Measurements from ENCODE around the gene TLX3.

Gene TLX3

GRCh38 chr5:171306166-171306565 lies 2.9 kb upstream of the TLX3 start:
- DNase-seq (ENCODE audit: low read depth): no peak

DNA sequence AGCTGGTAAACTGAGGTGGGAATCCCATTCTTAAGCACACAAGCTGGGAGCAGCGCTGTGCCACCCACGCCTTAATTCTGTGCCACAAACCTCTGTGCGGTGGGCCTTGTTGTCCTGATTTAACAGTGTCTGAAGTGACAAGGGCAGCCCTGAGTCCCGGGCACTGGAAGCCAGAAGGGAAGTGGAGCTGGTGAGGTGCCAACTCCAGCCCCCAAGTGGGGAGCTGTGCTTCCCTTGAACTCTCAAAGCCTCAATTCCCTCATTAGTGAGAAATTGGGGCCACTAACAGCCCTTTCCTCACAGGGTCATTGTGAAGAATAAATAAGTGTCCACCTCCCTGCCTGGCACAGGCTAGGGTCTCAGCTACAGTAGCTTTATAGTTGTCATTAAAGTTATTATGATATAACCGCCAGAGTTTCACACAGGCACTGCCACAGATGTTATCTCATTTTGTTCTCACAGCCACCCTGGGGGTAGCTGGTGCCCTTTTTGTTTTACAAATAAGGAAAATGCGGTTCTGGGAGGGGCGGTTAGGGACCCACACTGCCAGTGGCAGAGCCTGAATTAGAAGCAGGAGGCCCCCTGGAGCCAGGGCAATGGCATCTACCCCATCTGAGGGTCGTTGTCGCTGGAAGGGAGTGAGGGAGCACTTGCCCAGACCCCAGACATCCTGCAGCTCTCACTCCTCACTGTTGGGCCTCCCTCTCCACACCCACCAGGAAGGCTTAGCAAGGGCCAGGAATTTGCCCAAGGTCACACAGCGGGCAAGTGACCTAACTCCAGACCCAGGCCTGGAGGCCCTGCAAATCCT lies 2.1 kb upstream of the TLX3 start:
- DNase-seq (ENCODE audit: low read depth): no peak

DNA sequence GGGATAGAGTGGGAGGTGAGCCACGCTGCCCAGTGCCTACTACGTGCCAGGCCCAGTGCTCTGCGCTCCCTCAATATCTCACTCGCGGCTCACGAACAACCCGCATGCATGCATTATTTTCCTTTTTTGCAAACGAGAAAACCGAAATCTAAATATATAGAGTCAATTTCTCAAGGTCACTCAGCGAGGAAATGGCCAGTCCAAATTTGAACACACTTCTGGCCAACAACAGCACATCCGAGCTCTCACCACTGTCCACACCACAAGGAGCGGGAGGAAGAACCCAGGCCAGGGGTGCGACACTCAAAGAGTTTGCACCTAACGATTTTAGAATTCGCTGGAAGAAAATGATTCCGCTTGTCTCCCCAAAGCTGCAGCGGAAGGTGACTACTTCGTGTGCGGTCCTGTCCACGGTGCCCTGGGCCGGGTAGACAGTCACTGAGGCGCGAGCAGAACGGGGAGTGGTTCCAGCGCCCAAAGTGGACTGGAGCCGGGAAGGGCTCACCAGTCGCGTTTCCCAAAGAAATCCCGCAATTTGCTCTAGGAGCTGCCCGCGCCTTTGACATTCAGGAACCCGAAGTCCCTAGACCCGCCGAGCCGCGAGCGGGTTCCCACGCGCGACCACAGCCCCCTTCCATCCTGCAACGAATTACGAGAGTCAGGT lies 1.1 kb upstream of the TLX3 start:
- no peak for DNase-seq (ENCODE audit: low read depth)

- DNase-seq (ENCODE audit: low read depth): no peak
Observed at GRCh38 chr5:171309276-171310211, 496 bp downstream of the TLX3 start.

DNA sequence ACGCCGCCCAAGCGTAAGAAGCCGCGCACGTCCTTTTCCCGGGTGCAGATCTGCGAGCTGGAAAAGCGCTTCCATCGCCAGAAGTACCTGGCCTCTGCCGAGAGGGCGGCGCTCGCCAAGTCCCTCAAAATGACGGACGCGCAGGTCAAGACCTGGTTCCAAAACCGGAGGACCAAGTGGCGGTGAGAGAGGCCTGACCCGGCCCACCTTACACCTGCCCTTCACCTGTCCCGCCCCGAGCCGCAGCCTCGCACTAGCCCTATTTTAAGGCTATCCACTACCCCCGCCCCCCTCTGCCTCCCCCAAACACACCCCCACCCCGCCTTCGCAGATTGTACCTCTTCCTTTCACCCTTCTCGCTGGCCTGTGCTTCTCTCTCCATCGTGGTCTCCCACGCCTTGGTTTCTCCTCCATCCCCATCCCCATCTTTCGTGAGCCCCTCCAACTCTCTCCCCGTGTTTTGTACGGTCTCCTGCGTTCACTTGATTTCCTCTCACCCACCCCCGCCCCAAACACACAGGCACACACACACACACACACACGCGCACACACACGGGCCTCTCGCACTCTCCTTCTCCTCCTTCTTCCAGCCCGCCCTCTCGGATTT lies 1.3 kb downstream of the TLX3 start:
- DNase-seq (ENCODE audit: low read depth): no peak

DNA sequence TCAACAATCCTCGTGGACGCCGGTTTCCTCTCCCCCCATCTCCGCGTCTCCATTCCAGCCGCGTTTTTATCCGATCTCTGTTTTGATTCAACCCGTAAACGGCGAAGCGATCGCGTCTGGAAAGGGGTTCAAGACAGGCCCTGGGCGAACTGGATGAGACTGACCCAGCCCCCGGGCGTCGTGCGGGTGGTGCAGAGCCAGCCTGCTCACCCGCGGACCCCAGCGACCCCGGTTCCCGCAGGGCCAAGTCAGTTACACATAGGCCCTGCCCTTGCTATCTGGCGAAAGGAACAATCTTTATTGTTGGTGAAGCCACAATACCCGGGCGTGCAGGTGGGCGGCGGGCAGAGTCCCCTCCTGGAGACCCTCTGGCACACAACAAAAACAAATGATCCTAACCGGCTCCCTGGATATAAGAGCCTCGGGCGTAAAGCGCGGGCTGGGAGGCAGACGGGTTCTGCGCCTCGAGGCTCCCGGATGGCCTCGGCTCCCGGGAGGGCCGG lies 1.8 kb downstream of the TLX3 start:
- no peak for DNase-seq (ENCODE audit: low read depth)

- DNase-seq (ENCODE audit: low read depth): peak; percentile 5
Observed at GRCh38 chr5:171311322-171312077, 2.5 kb downstream of the TLX3 start.

GRCh38 chr5:171312129-171312974 lies 3.3 kb downstream of the TLX3 start:
- no peak for DNase-seq (ENCODE audit: low read depth)

DNA sequence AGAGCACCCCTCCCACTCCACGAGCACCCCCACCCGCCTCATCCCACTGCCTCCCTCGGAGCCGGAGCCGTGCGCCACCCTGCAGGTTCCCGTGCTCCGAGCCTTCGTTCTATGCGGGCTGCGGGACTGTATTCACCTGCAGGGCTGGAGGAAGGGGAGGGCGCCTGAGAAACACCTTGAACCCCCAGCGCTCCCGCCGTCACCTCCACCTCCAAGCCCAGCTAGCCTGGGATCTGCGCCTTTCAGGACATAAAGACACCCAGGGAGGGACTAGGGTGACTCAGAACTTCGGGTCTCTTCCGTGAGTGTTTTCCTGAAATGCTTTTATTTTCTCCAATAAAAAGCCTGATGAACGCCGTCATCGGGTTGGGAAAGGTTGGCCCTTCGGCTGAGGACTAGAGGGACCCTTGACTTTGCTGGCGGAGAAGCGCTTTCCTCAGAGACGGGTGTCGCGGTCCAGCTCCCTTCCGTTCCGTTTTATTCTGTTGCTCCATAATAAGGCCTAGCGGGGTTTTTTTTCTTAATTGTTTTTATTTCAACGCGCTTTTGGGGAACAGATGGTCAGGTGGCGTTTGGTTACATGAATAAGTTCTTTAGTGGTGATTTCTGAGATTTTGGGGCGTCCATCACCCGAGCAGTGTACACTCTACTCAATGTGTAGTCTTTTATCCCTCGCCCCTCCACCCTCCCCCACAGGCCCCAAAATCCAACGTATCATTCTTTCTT lies 4.6 kb downstream of the TLX3 start:
- no peak for DNase-seq (ENCODE audit: low read depth)

DNA sequence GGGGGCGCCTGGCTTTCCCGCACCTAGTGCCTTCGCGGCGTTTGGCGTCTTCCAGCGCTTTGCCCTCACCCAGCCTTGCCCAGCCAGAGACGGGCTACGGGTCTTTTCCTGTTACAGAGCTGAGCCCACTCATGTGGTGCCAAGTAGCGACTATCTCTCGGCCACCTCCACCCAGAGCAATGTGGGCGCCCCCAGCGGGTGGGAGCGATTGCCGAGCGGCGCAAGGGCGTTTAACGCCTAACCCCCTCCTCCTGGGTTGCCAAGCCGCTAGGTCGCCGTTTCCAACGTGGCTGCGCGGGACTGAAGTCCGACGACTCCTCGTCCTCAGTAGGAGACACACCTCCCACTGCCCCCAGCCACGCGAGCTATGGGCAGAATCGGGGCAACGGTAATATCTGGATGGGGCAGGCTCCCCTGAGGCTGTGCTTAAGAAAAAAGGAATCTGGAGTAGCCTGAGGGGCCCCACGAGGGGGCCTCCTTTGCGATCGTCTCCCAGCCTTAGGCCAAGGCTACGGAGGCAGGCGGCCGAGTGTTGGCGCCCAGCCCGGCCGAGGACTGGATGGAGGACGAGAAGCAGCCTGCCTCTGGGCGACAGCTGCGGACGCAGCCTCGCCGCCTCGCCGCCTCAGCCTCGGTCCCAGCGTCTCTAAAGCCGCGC lies 5.8 kb downstream of the TLX3 start:
- no peak for DNase-seq (ENCODE audit: low read depth)

- DNase-seq (ENCODE audit: low read depth): no peak
Observed at GRCh38 chr5:171315386-171315891, 6.4 kb downstream of the TLX3 start.

GRCh38 chr5:171315925-171316257 lies 6.8 kb downstream of the TLX3 start:
- no peak for DNase-seq (ENCODE audit: low read depth)

DNA sequence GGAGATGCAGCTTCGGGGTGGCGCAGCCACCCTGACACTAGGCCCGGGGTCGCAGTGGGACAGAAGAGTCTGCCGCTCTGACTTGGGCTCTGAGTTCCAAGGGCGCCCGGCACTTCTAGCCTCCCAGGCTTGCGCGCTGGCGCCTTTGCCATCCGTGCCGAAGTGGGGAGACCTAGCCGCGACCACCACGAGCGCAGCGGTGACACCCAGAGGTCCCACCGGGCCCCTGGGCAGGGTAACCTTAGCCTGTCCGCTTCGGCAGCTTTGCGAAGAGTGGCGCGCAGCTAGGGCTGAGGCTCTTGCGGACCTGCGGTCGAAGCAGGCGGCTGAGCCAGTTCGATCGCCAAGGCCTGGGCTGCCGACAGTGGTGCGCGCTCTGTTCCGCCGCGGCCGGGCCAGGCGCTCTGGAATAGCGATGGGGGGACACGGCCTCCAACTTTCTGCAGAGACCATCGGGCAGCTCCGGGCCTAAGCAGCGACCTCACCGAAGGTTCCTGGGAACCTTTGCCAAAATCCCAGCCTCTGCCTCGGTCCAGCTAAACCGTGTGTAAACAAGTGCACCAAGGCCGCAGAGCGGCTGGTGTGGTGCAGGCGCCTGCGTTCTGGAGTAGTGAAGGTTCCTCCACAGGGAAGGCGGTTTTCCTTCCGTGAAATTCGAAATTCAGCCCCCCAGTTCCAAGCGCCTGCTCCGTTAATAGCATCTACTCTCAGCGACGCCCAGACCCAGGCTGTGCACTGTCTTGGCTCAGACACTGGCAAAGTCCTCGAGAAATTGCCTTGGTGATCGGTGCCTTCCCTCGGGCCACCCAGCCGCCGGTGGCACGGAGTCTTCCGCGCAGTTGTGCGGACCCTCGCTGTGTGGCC lies 7.4 kb downstream of the TLX3 start:
- no peak for DNase-seq (ENCODE audit: low read depth)

- no peak for DNase-seq (ENCODE audit: low read depth)
Observed at GRCh38 chr5:171317230-171317629, 8.2 kb downstream of the TLX3 start.

DNA sequence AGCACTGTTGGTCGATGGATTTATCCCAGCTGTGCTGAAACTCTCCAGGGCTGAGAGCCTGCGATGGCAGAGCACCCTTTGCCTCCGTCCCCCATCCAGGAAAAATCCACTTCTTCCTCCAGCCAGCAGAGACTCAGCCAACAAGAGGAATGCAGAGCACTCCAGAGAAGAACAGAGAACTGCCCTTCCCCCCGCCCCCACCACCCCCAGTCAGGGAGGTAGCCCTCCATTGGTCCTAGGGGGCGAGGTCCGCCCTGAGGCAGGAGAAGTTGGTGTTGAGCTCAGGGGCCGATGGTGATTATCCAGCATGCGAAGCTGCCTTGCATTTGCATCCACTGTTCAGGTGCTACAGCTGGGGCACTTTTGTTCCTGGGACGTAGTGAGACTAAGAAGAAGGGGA lies 9.0 kb downstream of the TLX3 start:
- DNase-seq (ENCODE audit: low read depth): no peak

DNA sequence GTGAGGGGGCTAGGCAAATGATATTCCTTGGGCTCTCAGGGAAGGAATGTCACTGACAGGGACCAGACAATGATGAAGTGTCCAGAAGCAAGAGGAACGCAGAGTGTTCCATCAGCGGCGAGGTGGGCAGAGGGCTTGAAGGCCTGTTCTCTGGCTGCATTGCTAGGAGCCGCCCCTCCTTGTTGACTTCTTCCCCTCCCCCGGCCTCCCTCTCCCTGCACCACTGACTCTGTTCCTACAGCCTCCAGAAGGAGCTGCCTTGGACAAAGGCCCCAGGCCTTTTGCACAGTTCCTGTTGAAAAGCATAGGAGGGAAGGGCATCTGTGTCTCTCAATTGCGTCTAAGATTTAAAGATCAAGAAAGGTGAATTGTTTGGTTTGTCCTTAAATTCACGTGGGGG lies 12.4 kb downstream of the TLX3 start:
- DNase-seq (ENCODE audit: low read depth): no peak

- no peak for DNase-seq (ENCODE audit: low read depth)
Observed at GRCh38 chr5:171322527-171322926, 13.5 kb downstream of the TLX3 start.

GRCh38 chr5:171323007-171323406 lies 14.0 kb downstream of the TLX3 start:
- no peak for DNase-seq (ENCODE audit: low read depth)
